ENCODE measurements around the gene TNNT1.
"Not testable (repeated sequence)": the region's sequence is repeated elsewhere in the genome, so short reads cannot be mapped to it uniquely, and the experiment has no call there.

TNNT1 gene

GRCh38 chr19:55136399-55137102 lies 12.5 kb downstream of the TNNT1 start:
- DNase-seq = no peak

DNA sequence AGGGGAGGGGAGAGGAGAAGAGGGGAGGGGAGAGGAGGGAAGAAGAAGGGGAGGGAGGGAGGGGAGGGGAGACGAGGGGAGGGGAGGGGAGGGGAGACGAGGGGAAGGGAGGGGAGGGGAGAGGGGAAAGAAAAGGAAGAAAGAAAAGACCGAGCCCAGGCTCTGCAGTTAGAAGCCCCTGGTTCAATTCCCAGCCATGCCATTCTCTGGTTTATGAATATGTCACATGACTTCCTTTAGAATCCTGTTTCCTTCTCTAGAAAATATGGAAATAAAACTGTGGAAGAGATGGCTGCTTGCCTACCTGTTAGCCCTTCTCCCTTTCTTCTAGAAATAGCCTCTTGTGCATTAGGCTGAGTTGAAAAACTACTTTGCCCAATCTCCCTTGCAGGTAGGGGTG lies 14.3 kb downstream of the TNNT1 start:
- DNase-seq = no peak

- DNase-seq = no peak
These were observed 15.2 kb downstream of the TNNT1 start for GRCh38 chr19:55133639-55134444.

GRCh38 chr19:55132453-55133129 lies 16.4 kb downstream of the TNNT1 start:
- DNase-seq = no peak

DNA sequence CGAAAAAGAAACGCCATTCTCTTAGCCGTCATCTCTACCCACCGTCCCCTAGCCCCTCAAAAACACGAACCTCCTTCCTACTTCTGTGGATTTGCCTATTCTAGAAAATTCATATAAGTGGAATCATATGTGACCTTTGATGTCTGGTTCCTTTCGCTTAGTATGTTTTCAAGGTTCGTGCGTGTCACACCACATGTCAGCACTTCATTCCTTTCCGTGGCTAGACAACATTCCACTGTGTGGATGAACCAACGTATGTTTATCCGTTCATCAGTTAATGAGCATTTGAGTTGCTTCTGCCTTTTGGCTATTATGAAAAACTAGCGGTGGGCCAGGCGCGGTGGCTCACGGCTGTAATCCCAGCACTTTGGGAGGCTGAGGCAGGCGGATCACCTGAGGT lies 17.6 kb downstream of the TNNT1 start:
- peak; percentile 75 for DNase-seq

GRCh38 chr19:55119053-55119452 lies 30.0 kb downstream of the TNNT1 start:
- DNase-seq = no peak

DNA sequence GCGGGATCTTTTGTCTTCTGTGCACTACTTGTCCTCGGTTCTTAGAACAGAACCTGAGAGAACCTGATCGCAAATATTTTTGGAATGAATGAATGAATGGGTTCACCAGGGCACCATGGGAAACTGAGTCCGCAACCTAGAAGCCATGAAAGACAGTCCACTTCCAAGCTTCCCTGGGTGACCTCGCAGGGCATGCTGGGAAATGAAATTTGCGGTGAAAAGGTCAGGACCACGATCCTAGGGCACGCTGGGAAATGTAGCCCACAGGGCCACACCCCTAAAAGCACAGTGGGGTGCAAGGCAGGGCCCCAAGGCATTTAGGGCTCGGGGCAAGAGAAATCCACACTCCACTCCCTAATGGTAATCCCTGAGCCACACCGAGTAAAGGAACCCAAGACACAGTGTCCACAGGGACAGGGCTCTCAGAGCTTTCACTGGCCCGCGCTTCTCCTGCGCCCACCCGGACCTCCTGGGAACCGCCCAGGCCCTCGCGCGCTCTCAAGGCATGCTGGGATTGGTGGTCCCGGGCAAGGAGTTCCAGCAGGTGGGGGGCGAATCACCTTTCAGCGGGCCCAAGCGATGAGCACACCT lies 30.5 kb downstream of the TNNT1 start:
- peak; percentile 25 for DNase-seq

- DNase-seq = peak; percentile 99
These were observed 31.2 kb downstream of the TNNT1 start for GRCh38 chr19:55117663-55118391.

GRCh38 chr19:55116859-55117662 lies 31.9 kb downstream of the TNNT1 start, which contains the start of gene PPP1R12C:
Gene PPP1R12C (minus strand): TSS chr19:55117637. CDS start chr19:55117543, 94 bp downstream.
- DNase-seq = no peak

DNA sequence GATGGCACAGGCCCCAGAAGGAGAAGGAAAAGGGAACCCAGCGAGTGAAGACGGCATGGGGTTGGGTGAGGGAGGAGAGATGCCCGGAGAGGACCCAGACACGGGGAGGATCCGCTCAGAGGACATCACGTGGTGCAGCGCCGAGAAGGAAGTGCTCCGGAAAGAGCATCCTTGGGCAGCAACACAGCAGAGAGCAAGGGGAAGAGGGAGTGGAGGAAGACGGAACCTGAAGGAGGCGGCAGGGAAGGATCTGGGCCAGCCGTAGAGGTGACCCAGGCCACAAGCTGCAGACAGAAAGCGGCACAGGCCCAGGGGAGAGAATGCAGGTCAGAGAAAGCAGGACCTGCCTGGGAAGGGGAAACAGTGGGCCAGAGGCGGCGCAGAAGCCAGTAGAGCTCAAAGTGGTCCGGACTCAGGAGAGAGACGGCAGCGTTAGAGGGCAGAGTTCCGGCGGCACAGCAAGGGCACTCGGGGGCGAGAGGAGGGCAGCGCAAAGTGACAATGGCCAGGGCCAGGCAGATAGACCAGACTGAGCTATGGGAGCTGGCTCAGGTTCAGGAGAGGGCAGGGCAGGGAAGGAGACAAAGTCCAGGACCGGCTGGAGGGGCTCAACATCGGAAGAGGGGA lies 32.7 kb downstream of the TNNT1 start:
- DNase-seq = peak; percentile 44

DNA sequence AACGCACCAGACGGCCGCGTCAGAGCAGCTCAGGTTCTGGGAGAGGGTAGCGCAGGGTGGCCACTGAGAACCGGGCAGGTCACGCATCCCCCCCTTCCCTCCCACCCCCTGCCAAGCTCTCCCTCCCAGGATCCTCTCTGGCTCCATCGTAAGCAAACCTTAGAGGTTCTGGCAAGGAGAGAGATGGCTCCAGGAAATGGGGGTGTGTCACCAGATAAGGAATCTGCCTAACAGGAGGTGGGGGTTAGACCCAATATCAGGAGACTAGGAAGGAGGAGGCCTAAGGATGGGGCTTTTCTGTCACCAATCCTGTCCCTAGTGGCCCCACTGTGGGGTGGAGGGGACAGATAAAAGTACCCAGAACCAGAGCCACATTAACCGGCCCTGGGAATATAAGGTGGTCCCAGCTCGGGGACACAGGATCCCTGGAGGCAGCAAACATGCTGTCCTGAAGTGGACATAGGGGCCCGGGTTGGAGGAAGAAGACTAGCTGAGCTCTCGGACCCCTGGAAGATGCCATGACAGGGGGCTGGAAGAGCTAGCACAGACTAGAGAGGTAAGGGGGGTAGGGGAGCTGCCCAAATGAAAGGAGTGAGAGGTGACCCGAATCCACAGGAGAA lies 33.5 kb downstream of the TNNT1 start:
- peak; percentile 20 for DNase-seq

DNA sequence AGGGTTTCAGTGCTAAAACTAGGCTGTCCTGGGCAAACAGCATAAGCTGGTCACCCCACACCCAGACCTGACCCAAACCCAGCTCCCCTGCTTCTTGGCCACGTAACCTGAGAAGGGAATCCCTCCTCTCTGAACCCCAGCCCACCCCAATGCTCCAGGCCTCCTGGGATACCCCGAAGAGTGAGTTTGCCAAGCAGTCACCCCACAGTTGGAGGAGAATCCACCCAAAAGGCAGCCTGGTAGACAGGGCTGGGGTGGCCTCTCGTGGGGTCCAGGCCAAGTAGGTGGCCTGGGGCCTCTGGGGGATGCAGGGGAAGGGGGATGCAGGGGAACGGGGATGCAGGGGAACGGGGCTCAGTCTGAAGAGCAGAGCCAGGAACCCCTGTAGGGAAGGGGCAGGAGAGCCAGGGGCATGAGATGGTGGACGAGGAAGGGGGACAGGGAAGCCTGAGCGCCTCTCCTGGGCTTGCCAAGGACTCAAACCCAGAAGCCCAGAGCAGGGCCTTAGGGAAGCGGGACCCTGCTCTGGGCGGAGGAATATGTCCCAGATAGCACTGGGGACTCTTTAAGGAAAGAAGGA lies 34.4 kb downstream of the TNNT1 start:
- no peak for DNase-seq

DNA sequence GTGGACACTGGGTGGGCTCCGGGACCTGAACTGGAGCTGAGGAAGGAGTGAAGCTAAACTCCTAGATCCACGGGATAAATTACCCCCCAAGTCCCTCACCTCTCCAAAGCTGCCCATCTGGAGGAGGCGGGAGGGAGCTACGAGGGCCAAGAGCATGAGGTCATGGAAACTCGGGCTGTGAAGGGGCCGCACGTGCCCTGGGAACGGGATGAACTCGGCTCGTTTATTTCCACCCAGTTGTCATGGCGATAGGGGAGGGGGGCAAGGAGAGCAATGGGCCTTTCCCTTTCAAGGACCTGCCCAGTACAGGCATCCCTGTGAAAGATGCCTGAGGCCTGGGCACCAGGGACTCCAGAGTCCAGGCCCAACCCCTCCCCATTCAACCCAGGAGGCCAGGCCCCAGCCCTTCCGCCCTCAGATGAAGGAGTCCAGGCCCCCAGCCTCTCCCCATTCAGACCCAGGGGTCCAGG lies 35.4 kb downstream of the TNNT1 start:
- peak; percentile 79 for DNase-seq

DNA sequence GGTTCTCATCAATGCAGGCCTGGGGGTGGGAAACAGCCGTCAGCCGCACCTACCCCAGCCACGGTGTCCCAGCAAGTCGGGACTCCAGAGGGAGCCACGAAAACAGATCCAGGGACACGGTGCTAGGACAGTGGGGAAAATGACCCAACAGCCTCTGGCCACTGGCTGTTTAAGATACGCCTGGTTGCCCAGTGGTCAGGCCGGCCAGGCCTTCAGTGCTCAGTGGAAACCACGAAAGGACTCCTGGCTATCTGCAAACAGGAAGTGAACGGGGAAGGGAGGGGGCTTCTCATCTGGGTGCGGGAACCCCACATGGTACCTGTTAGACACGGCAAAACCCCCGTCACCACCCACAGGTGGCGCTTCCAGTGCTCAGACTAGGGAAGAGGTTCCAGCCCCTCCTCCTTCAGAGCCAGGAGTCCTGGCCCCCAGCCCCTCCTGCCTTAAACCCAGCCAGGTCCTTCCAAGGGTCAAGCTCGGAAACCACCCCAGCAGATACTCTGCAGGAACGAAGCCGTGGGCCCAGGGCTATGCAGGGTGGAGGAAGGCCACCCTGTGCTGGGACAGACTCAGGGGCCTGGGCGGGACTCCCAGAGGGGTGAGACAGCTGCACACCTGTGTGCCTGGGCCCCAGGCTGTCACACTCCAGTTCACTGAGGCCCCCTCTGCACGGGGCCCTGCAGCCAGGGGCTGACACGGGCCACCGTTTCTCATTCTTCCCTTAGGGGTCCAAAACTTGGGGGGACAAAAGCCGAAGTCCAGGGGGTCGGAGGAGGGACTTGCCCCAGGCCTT lies 36.0 kb downstream of the TNNT1 start:
- no peak for DNase-seq

DNA sequence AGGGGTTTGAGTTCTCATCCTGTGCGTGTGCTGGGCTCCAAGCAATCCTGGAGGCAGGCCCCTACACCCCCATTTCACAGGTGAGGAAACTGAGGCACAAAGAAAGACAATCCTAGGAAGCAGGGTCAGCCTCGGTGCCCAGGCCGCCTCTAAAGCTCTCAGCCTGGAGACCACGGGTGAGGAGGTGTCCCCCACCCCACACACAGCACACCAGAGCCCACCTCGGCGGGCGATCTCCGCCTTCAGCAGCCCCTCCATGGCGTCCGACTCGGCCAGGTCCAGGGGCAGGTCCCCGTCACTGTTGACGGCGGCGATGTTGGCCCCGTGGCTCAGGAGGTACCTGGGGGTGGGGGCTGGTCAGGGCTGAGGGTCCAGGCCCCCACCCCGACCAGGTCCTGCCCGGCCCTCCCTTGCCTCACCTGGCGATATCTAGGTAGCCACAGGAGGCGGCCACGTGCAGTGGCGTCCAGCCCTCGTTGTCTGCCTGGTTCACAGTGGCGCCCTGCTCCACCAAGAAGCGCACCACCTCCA lies 36.7 kb downstream of the TNNT1 start:
- DNase-seq = no peak

GRCh38 chr19:55111238-55111831 lies 37.7 kb downstream of the TNNT1 start:
- DNase-seq = no peak

DNA sequence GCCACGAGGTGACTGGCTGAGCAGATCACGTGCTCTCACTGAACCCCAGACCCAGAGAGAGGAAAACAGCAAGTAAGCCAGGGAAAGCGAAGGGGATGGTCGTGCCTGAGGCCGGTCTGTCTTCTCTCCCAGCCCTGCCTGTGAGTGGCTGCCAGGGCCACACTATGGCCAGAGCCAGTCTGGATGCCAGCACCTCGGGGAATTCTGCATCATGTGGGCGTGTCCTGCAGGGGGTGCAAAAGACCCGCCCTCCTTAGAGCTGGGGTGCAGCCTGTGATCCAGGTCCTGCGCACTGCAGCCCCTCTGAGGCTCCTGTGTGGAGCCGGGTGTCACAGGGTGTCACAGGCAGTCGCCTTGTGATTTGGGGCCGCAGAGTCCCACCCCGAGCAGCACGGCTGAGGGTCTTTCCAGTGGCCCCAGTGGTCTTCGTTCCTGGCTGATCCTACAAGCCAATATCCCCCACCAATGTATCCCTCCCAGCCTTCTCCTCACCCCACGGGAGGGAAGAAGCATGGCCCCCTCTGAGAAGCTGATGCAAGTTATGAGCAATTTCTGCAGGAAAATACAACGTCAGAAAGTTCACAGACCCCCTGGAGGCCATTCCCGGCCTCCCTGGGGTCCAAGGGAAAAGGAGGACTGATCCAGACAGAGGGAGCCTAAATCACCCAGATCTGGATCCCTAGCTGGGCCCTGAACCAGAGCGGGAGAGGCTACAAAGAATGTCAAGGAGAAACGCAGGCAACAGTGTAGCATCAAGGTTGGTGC lies 39.3 kb downstream of the TNNT1 start:
- DNase-seq = no peak

GRCh38 chr19:55107252-55107651 lies 41.8 kb downstream of the TNNT1 start:
- DNase-seq = not testable (repeated sequence)

All from fibroblast of skin of abdomen (primary cell).